Erythroblast (primary cell): Measurements from ENCODE around the gene CFAP58.

Source experiments
- GATA1 ChIP-seq: IDR thresholded peaks from 2 replicates; pipeline ENCODE4 v1.6.1; 2011; ENCODE audit warnings: low read depth, mild to moderate bottlenecking, control low read depth, low read length, moderate library complexity
- POLR2A ChIP-seq: IDR thresholded peaks from 2 replicates; pipeline ENCODE4 v1.6.1; 2011; ENCODE audit warnings: mild to moderate bottlenecking, low read length

DNA sequence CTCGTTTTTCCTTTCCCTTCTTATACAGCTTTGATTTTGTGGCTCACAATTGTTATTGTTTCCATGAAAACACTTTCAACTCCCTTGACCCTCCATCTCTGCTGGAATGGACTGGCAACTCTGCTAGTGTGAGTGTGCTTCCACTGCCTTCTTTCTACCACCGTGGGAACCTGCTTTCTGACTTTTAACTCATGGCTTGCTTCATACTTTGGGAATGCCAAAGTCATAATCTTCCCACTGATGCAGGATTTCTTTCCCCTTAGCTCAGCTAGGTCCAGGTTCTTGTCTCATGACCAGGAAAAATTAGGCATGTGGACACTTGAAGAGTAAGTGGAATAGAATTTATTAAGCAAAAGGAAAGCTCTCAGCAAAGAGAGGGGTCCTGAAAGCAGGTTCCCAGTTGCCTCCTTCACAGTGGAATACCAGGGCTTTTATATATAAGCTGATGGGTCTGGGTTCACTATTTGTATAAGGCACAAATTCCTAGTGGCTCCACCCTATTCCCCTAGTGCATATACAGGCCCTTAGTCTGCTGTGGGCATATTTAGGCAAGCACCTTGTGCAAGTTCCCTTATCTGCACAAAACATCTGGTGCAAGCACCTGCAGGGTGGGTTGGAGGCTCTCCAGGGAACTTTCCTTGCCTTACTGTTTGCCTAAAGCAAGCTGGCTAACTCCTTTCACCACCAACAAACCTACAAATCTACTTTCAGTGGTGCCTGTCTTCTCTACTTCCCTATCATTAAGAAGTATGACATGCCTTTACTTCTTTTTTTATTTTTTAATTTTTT is 119.5 kb downstream of the CFAP58 start:
- TF ChIP-seq POLR2A (no peak), GATA1 (no peak)
